GM18873 (cell line): ENCODE data around the gene ZNF212.

Experiments
- ATAC-seq: cut with Tn5 transposase; IDR thresholded peaks from one replicate; pipeline ENCODE4 v1.9.1; 2021; ENCODE audit warnings: mild to moderate bottlenecking, moderate library complexity, moderate number of reproducible peaks; ENCODE audit not compliant: unreplicated experiment, low FRiP score

ZNF212 gene

GRCh38 chr7:149239345-149240143 is at the start of gene ZNF212:
TSS of gene ZNF212 (plus strand) at chr7:149239651. CDS start at chr7:149239779, 128 bp downstream.
- ATAC-seq = peak; percentile 98

- no peak for ATAC-seq
Measured at GRCh38 chr7:149191851-149192250, 47.6 kb upstream of the ZNF212 start.

DNA sequence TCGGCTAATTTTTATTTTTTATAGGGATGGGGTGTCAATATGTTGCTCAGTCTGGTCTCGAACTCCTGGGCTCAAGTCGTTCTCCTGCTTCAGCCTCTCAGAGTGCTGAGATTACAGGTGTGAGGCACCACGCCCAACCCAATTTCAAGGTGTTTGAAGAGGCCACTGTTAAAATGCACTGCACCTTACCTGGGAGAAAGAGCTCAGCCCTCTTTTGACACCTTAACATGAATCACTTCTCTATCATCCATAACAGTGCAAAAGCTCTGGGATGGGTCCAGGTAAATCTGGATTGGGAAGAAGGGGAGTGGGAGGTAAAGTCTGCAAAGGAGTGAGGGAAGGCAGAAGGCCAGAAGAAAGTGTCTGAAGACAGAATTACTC is 44.7 kb upstream of the ZNF212 start:
- ATAC-seq = no peak

DNA sequence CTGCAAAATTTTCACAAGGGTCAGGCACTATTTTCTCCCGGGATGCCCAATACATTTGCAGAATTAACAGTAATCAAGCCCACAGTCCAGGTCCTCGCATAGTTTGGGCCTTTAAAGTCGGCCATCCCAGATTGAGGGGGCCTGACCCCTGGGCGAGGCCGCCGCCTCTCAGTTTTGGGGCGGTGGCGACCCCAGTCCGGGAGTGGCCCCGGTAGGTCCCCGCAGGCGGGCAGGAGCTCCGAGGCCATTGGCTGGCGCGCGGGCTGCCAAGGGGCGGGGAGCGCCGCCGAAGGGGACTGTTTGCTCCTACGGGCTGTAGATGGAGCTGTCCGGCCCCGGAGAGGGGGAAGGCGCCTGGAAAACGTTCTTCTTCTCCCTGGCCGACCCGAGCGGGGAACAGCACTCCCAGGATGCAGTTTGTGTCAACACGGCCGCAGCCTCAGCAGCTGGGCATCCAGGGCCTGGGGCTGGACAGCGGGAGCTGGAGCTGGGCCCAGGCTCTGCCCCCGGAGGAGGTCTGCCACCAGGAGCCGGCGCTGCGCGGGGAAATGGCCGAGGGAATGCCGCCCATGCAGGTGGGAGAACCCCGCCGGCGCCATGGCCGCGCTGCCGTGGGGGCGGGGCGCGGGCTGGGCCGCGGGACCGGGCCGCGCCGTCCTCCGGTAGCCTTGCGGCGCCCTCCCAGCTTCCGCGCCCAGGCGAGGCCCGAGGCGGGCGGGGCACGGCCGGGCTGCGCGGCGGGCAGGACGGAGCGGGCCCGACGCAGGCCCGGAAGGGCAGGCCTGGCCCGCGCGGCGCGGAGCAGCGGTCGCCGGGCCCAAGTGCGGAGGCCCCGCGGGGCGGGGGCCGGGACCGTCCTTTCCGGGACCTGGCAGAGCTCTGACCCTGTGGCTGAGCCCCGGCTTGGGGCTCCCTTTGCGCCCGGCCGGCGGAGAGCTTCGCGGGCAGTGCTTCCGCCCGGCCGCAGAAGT is 44.0 kb upstream of the ZNF212 start, which contains the start of gene ZNF282:
TSS of gene ZNF282 (plus strand) at position 367 of the 971 bp plus-strand sequence. CDS start at position 411, 44 bp downstream.
- ATAC-seq = peak; percentile 84

GRCh38 chr7:149196151-149196704 is 43.2 kb upstream of the ZNF212 start:
- ATAC-seq = peak; percentile 8

DNA sequence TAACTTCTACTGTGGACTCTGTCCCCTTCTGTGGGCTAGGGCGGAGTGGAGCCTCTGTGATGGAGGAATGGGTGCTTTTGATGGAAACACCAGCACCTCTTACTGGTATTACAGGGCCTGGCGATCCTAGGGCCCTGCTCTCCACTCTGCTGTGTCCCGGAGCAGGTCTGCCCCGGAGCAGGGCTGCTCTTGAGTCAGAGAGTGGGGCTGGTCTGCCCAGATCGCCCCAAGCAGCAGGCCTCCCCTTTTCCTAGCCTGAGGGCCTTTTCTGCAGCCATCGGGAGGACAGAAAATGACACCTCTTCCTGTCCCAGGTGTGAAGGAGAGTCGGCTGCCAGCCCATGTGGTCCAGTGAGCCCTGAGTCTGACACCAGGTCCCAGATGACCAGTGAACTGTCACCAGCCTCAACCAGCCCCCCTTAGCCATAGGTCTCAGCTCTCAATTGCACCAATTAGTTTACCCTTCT is 42.7 kb upstream of the ZNF212 start:
- ATAC-seq = peak; percentile 16

- ATAC-seq = no peak
Measured at GRCh38 chr7:149197675-149198074, 41.8 kb upstream of the ZNF212 start.

DNA sequence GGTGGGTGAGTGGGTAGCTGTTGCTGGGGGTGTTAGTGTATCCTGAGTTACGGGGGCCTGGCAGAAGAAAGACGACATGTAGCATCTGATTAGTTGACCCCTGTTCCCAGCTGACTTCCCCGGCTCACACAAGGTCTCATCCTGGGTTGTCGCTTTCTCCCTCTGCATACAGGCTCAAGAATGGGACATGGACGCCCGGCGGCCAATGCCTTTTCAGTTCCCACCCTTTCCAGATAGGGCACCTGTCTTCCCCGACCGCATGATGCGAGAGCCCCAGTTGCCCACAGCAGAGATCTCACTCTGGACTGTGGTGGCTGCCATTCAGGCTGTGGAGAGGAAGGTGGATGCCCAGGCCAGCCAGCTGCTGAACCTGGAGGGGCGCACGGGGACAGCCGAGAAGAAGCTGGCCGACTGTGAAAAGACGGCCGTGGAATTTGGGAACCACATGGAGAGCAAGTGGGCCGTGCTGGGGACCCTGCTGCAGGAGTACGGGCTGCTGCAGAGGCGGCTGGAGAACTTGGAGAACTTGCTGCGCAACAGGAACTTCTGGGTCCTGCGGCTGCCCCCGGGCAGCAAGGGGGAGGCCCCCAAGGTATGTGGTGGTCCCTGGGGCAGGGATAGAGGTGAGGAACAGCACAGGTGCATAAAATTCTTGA is 41.2 kb upstream of the ZNF212 start:
- ATAC-seq = no peak

GRCh38 chr7:149199234-149199995 is 40.0 kb upstream of the ZNF212 start:
- no peak for ATAC-seq

DNA sequence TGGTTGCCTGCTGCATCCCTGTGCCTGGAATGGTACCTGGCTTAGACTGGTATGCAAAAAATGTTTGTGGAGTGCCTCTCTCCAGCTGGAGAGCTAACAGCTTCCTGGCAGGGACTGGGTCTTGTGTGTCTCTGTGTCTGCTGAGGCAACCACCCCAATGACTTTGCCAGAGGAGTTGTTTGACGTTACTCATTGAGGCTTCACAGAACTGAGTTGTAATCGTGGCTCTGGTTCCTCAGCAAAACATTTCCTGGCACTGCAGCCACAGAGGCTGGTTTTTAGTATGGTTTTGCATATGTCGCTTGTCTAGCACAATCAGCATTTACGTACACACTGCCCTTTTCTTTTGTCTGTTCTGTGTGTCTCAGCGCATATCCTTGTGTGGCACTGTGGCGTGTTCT is 36.6 kb upstream of the ZNF212 start:
- ATAC-seq = no peak

- no peak for ATAC-seq
Measured at GRCh38 chr7:149205690-149206381, 33.6 kb upstream of the ZNF212 start.

GRCh38 chr7:149207324-149208035 is 32.0 kb upstream of the ZNF212 start:
- no peak for ATAC-seq

DNA sequence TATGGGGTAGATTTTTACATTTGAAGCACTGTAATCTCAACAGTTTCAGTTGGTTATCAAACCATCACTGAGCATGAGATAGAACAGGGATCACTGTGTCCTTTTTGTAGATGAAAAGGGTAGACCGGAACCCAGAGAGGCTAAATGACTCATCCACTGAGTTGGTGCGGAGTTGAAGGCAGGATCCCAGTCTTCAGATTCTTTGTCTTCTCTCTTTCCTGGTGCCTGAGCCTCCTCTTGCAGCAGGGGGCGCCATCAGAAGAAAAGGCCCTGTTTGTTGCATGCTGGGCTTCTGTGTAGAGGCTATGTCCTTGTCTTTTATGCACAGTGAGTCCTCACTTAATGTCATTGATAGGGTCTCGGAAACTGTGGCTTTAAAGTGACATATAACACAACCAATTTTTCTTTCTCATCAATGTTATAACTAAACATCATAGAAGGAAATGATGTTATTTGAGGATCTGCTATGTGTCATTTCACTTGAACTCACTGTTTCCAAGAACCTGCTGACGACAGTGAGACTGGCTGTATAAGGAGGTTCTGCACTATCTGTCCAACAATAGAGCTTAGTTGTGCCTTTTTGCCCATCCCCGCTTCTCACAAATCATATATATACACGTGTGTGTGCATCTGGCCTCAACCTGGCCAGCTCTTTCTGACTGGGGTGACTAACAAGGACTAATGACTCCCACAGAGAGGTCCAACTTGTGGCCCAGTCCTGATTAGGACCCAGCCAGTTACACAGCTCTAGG is 29.8 kb upstream of the ZNF212 start:
- ATAC-seq = no peak

- ATAC-seq = no peak
Measured at GRCh38 chr7:149210551-149210950, 28.9 kb upstream of the ZNF212 start.

DNA sequence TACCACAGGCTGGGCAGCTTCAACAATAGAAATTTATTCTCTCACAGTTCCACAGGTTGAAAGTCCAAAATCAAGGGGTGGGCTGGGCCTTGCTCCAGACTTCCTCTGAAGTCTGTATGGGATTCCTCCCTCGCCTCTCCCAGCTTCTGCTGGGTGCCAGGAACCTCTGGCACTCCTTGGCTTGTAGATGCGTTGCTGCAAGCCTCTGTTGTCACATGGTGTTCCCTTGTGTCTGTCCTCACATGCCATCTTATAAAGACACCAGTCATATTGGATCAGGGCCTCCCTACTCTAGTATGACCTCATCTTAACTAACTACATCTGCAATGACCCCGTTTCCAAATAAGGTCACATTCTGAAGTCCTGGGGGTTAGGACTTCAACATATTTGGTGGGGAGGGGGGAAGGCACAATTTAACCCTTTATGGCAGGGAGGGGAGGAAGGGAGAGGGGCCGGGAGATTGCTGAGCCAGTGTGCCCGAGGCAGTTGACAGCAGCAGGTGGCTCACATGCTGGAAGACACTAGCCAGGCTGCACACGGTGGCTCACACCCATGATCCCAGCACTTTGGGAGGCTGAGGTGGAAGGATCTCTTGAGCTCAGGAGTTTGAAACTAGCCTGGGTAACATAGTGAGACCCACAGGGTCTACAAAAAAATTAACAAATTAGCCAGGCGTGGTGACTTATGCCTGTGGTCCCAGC is 25.3 kb upstream of the ZNF212 start:
- no peak for ATAC-seq

DNA sequence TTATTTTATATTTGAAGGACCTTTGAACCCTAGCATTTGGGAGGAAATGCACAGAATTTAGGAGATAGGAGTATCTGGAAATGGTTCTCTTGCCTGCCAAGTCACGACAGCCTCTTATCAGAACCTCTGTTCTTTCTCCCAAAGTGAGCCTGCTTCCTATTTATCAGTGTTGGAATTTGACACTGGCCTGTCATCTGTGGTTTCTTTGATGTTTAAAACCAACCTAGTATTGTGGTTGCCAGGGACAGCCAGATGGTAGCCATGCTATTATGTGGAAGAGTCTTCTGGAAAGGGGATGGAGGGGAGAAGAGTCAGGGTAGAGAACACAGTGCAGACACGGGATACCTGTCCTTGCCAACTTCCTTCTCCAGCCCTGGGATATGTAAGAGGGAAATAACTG is 23.0 kb upstream of the ZNF212 start:
- no peak for ATAC-seq

GRCh38 chr7:149217570-149217969 is 21.9 kb upstream of the ZNF212 start:
- no peak for ATAC-seq
